D721Med (cell line): ENCODE results near the gene PDPR.
"Not testable (repeated sequence)": the region's sequence is repeated elsewhere in the genome, so short reads cannot be mapped to it uniquely, and the experiment has no call there.

Source experiments
- DNase-seq: peaks from one replicate; pipeline ENCODE4 v3.0.0; 2011; ENCODE audit warnings: low spot score; ENCODE audit not compliant: insufficient read length
- FAIRE-seq: peaks from 2 replicates; lab custom pipeline; 2011; peaks lifted over from hg19 to GRCh38; lab: Jason Lieb, UNC
- CTCF ChIP-seq: IDR thresholded peaks from 2 replicates; pipeline ENCODE4 v1.5.1; 2012; ENCODE audit warnings: mild to moderate bottlenecking, control low read depth; ENCODE audit not compliant: insufficient read depth; ENCODE audit errors: missing control alignments

Gene PDPR

GRCh38 chr16:70152578-70153302 lies 38.6 kb downstream of the PDPR start:
- DNase-seq (peak; percentile 6), FAIRE-seq (no peak)
- TF ChIP-seq CTCF, result no peak

DNA sequence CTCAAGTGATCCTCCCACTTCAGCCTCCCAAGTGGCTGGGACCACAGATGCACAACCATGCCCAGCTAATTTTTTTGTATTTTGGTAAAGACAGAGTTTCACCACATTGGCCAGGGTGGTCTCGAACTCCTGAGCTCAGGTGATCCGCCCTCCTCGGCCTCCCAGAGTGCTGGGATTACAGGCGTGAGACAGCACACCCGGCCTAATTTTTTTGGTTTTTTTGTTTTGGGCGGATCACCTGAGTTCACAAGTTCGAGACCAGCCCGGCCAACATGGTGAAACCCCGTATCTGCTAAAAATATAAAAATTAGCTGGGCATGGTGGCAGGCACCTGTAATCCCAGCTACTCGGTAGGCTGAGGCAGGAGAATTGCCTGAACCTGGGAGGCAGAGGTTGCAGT lies 40.6 kb downstream of the PDPR start:
- not testable (repeated sequence) for DNase-seq, FAIRE-seq

GRCh38 chr16:70156207-70156978 lies 42.3 kb downstream of the PDPR start:
- DNase-seq (peak; percentile 8), FAIRE-seq (no peak)
- no peak for TF ChIP-seq CTCF

DNA sequence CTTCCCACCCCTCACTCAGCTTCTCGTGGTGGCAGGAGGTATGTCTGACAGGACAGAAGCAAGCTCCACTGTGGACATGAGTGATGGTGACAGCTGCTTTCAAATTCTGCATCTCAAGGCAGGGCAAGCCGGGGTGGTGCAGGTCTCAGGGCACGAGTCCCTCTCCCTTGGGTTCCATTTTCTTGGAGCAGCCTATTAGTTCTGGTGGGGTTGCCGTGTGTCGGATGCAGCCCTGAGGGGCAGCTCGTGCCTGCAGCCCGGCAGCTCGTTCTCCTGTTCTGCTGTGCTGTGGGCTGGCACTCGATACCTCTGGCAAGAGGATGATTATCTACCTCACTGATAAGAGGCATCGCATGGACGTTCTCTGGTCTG lies 43.0 kb downstream of the PDPR start:
- TF ChIP-seq CTCF, result no peak
- FAIRE-seq, result no peak
- no peak for DNase-seq

DNA sequence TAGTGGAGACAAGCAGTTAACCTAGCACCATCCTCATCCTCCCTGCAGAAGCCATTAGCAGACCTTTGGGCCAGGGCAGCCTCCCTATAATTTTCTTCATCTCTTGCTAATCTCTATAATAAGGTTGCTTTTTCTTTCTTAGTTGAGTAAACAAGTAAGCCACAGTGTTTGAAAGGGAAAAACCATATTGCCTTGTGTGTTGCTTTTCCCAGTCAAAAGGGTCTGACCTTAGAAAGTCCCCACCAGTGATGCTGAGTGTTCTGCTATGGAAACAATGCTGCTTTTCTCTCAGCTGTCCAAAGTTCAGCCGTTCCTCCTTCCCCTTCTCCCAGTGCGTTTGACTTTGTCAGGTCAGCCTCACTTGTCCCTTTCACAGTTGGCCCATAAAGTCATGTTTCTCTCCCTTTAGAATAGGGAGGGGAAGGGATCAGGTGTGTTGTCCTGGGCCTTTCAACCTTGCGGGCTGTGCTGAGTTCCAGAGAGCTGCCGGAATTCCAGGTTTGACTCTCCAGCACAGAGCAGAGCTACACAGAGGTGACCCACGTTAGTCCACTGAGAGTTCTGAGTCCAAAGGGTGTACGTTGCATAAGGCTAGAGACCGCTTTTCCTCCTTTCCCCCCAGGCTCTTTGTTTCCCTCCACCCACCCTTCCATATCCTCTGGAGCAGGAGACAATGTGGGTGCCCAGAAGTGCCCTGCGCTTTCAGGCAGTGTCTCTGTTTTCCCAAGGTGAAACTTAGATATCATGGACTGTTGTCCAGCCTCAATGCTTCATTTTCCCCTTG lies 43.5 kb downstream of the PDPR start:
- DNase-seq (no peak), FAIRE-seq (no peak)
- no peak for TF ChIP-seq CTCF

DNA sequence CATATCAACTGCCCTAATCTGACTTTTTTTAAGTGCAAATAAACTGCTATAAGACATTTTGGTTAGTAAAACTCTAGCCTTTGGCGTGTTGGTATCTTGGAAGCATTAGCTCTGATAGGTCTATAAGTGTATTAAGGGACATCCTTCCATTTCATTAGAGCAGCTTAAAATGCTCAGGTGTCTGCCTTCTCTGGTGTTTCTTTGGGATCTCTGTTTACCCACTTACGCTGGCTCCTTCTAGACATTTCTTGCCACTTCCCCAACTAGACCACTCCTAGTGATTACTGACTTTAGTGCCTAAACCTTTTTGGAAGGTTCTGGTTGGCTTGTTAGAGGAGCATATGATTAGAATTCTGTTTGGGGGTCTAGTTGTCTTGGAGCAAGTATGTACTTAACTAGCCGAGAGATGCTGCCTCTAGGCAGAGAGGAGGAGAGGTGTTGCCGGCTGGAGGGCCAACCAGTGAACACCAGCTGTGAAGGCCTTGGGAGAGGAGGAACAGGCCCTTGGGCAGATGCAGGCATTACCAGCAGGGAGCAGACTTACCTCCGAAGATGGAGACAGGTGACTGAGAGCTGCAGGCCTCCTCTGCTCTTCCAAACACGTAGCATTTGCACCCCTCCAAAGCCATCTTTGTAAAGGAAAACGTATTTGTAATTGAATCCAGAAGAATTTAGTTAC lies 44.3 kb downstream of the PDPR start:
- FAIRE-seq, result no peak
- no peak for TF ChIP-seq CTCF

More for the DNA sequence above, 44.3 kb downstream of the PDPR start:
- peak; percentile 14 for DNase-seq
